ENCODE results near the gene CDK19. TPM values are rescaled to one million over a fixed set of nuclear protein-coding genes. Genes with fewer than 3 reads are reported as not detected.

Gene CDK19
- polyA plus RNA-seq, 1 donor from 2014 or later = 40.7 TPM

GRCh38 chr6:110683241-110683640 is 132.0 kb downstream of the CDK19 start:
- Histone ChIP-seq H3K9me2 (ENCODE audit: insufficient read depth, low read length) (no peaks in the 10 kb centered on the region), H3K36me3 (ENCODE audit: insufficient read depth, low read length) (no peaks in the 10 kb centered on the region), H3K27ac (ENCODE audit: low read length) (no peak overlapping the region), H3F3A (ENCODE audit: insufficient read depth, low read length, poor library complexity, severe bottlenecking) (no peaks in the 10 kb centered on the region), H3K4me2 (ENCODE audit: low read length) (no peak overlapping the region), H3K79me2 (replicated peaks; ENCODE audit: insufficient read depth, low read length) (peaks cover 5% of the 10 kb centered on the region), H3K9me3 (ENCODE audit: low read length) (no peaks in the 10 kb centered on the region), H3K27me3 (ENCODE audit: insufficient read depth, low read depth, low read length) (no peaks in the 10 kb centered on the region), H3K4me3 (ENCODE audit: low read length) (no peak overlapping the region), H3K9ac (ENCODE audit: low read length) (no peak overlapping the region), H4K20me1 (ENCODE audit: insufficient read depth) (no peaks in the 10 kb centered on the region), H2AFZ (ENCODE audit: low read depth, low read length) (no peak overlapping the region)
- TF ChIP-seq REST (IDR thresholded peaks at IDR 0.05; ENCODE audit: borderline replicate concordance) = no peak
- no peak for TF ChIP-seq POLR2AphosphoS5 (IDR thresholded peaks at IDR 0.05)
- no peak for TF ChIP-seq EP300 (conservative IDR thresholded peaks at IDR 0.05; ENCODE audit: poor library complexity, severe bottlenecking)
- TF ChIP-seq RAD21 (conservative IDR thresholded peaks at IDR 0.05) = no peak
- no peak for TF ChIP-seq SMC3 (conservative IDR thresholded peaks at IDR 0.05; ENCODE audit: poor library complexity)
- no peak for TF ChIP-seq CTCF (IDR thresholded peaks at IDR 0.05; ENCODE audit: poor library complexity, severe bottlenecking)
- no peak for TF ChIP-seq MXI1 (conservative IDR thresholded peaks at IDR 0.05; ENCODE audit: poor library complexity, severe bottlenecking)
- no peak for TF ChIP-seq TAF1 (IDR thresholded peaks at IDR 0.05; ENCODE audit: low read depth)
- no peak for TF ChIP-seq EZH2 (IDR thresholded peaks at IDR 0.05; ENCODE audit: borderline replicate concordance, insufficient read depth, low read length, poor library complexity, severe bottlenecking)

GRCh38 chr6:110682460-110682853 is 132.8 kb downstream of the CDK19 start:
- Histone ChIP-seq H3K27ac (ENCODE audit: low read length) (no peak overlapping the region), H3K9me2 (ENCODE audit: insufficient read depth, low read length) (no peaks in the 10 kb centered on the region), H3K36me3 (ENCODE audit: insufficient read depth, low read length) (no peaks in the 10 kb centered on the region), H2AFZ (ENCODE audit: low read depth, low read length) (no peak overlapping the region), H3K79me2 (replicated peaks; ENCODE audit: insufficient read depth, low read length) (peaks cover 5% of the 10 kb centered on the region), H3K4me2 (ENCODE audit: low read length) (no peak overlapping the region), H3K4me3 (ENCODE audit: low read length) (no peak overlapping the region), H4K20me1 (ENCODE audit: insufficient read depth) (no peaks in the 10 kb centered on the region), H3K27me3 (ENCODE audit: insufficient read depth, low read depth, low read length) (no peaks in the 10 kb centered on the region), H3K9me3 (ENCODE audit: low read length) (no peaks in the 10 kb centered on the region), H3F3A (ENCODE audit: insufficient read depth, low read length, poor library complexity, severe bottlenecking) (no peaks in the 10 kb centered on the region), H3K9ac (ENCODE audit: low read length) (no peak overlapping the region)
- TF ChIP-seq REST (IDR thresholded peaks at IDR 0.05; ENCODE audit: borderline replicate concordance) = no peak
- peak; percentile 81 for TF ChIP-seq CTCF (IDR thresholded peaks at IDR 0.05; ENCODE audit: poor library complexity, severe bottlenecking)
- peak; percentile 86 for TF ChIP-seq SMC3 (conservative IDR thresholded peaks at IDR 0.05; ENCODE audit: poor library complexity)
- TF ChIP-seq RAD21 (conservative IDR thresholded peaks at IDR 0.05) = peak; percentile 81
- no peak for TF ChIP-seq EZH2 (IDR thresholded peaks at IDR 0.05; ENCODE audit: borderline replicate concordance, insufficient read depth, low read length, poor library complexity, severe bottlenecking)

Measured in neural cell (in vitro differentiated cells).